HG03558 (cell line): Measurements from ENCODE around the gene ACSM5.
"Not testable (repeated sequence)": the region's sequence is repeated elsewhere in the genome, so short reads cannot be mapped to it uniquely, and the experiment has no call there.

Experiments used
- ATAC-seq: cut with Tn5 transposase; IDR thresholded peaks from one replicate; pipeline ENCODE4 v1.9.1; 2021; ENCODE audit warnings: moderate number of reproducible peaks; ENCODE audit not compliant: unreplicated experiment; ENCODE audit errors: extremely low read depth

The ACSM5 gene

DNA sequence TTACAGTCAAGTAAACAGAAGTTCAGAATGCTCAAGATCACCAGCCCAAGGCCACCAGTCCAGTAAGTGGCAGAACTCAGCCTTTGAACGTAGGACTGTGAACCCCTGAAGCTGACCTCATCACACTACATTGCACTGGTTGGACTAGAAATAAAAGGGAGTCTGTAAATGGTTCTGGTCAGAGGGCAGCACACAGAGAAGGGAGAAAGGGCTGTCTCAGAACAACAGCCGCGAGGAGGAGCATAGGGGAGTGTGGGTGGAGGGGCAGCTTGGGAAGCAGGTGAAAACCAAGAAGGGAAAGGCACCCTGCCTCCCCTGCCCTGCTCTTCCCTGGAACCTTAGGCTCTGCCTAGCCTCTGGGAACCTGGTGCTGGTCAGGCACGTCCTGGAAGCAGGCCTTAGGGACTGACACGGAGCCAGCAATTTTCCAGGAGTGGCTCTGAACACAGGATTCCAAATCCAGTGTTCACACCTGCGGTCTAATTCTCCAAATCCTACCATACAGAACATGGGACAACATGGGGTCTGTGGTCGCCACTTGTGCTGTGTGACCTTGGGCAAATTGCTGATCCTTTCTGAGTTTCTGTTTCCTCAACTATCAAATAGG, 11.8 kb upstream of the ACSM5 start:
- ATAC-seq: no peak

DNA sequence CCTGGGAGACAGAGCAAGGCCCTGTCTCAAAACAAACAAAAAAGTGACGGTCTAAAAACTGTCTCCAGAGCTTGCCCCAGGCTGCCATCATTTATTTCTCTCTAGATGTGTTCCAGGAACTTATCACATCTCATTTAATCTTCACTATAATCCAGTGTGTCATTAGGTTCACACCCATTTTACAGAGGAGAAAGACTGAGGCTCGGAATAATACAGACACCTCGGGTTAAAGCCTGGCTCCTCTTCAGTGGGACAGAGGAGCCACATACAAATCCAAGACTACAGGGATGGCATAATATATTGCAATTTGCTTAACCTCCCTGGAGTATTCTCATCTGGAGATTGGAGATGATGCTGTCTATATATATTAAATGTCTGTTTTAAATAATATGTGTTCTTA, 10.7 kb upstream of the ACSM5 start:
- ATAC-seq: no peak

DNA sequence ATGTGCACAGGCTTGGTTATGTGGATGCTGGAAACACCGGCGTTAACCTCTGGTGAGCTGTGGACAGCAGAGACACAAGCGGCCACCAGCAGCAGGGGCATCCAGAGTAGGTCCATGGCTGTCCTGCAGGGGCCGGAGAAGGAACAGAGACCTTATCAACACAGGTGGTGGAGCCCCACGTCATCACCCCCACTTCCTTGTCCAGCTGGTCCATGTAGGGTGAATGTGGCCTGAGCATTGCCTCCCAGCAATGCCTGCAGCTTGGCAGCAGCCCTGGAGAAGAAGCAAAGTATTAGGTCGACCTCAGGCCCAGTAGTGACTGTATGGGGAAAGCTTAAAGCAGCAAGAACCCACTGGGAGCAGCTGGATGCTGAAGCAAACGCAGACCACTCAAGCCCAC, 10.1 kb upstream of the ACSM5 start:
- ATAC-seq: no peak

DNA sequence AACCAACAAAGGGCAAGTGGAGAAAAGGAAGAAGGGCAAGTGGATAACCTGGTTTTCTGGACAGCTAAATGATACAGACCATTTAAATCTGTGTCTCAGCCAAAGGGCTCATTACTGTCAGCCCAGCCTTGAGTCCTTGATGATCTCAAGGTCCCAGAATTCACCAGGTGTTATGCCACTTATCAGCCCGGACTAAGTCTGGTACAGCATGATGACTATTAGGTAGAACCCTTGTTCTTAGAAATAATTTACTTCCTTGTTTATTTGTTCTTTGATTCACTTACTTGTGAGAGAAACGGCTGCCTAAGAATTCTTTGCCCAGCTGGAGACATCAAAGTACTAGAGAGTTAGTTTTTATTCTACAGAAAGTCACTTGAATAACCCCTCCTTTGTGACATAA, 8.3 kb upstream of the ACSM5 start:
- no peak for ATAC-seq

DNA sequence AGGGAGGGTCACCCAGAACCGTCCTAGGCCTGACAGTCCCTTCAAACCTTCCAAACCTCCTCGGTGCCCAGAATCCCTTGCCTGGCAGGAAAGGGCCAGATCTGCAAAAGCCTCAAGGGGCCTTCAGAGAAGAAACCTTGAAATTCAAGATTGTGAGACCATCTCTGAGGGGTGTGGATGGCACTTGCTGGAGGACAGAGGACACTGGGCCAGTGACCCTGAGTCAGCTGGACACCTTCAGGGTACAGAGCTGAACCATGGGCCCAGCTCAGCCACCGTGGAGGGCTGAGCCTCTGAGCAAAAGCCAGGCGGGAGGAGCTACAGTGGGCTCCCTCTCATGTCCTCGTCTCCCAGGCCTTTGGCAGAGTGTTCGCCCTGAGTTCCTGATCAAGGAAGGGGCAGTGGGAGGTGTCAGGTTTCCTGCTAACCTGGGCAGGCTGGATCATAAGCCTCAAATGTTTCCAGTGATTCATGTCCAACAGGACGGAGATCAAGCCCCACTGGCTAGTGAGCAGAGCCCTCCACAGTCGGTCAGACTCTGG, 7.8 kb upstream of the ACSM5 start:
- no peak for ATAC-seq

DNA sequence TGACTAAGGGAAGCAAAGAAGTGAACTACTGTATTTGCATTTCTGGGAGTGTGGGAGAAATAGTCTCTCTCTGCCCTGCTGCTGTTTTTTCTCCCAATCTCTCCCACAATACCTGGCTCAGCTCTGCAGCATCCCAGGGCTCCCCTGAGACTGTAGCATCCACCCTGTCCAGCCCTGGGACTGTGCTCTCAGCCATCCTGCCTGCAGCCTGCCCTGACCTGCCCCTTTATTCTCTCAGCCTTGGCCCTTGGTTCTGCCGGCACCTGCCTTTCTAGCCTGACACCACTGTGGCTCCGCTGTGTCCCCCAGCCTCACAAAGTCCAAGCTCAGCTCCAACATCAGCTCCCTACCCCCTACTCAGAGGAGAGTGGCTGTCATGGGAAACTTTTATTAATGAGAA, 6.7 kb upstream of the ACSM5 start:
- ATAC-seq: no peak

DNA sequence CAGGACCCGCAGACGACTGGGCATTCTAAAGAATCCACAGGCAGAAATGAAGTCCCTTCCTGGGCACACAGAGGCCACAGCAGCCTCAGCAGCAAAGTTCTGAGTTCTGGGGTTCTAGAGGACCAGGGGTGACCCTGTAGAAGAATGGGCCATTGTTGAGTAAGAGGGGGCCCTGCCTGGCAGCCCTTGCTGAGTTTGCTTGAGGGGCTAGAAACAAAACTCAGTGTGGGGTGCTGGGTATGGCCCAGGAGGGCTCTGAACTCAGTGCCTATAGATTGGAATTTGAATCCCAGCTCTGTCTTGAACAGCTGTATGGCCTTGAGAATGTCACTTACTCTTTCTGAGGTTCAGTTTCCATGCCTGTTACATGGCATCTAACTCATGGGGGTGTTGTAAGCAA, 4.7 kb upstream of the ACSM5 start, which contains the start of gene PDILT:
PDILT (minus strand) TSS at position 101 of the 400 bp plus-strand sequence. CDS start 5,437 bp downstream, outside the sequence.
- no peak for ATAC-seq

DNA sequence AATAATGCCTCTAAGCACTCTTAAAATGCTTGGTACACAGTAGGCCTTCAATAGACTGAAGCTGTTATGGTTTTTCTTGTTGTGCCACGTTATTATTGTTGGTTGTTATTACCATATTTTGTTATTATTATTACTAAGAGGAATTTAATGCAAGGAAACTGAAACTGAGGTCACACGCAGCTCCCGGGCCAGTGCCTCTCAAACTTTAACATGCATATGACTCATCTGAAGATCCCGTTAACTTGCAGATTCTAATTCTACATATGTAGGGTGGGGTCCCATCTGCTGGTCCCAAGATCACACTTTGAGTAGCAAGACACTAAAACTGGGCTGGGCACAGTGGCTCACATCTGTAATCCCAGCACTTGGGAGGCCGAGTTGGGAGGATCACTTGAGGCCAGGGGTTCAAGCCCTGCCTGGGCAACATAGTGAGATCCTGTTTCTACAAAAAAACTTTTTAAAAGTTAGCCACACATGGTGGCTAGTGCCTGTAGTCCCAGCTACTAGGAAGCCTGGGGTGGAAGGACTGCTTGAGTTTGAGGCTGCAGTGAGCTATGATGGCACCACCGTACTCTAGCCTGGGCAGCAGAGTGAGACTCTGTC, 888 bp downstream of the ACSM5 start:
- ATAC-seq: no peak

DNA sequence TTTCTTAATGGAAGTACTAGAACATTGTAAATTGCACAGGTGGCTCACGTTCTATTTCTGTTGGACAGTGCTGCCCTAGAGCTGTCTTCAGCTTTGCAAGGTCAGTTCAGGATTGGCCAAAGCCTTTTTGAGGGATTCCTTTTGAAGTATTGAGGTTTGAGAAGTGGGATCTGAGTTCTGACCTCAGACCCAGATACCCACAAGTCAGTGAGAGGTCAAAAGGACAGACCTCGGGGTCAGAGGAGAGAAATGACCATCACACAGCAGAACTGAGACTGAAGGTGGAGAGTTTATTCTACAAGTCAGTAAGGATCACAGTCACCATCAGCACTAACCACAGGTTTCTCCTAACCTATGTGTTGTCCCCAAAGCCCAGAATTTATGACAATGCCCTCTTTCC, 1.7 kb downstream of the ACSM5 start:
- ATAC-seq: no peak

DNA sequence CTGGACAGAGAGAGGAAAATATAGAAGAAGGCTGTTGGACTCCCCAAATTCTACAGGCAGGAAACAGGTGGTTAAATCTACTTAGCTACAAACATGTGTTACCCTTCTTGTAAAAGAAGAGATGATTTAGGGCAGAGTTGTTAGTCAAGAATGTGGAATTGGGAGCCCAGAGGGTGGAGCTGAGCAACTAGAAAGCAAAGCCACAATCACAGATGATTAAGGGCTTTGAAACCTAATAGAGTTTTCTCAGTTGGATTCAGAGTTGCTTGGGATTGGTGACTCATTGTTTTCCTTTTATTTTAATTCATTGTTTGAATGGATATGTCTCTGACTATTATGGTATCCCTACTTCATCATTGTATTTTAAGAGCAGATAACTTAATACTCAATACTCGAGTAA, 6.2 kb downstream of the ACSM5 start:
- no peak for ATAC-seq

DNA sequence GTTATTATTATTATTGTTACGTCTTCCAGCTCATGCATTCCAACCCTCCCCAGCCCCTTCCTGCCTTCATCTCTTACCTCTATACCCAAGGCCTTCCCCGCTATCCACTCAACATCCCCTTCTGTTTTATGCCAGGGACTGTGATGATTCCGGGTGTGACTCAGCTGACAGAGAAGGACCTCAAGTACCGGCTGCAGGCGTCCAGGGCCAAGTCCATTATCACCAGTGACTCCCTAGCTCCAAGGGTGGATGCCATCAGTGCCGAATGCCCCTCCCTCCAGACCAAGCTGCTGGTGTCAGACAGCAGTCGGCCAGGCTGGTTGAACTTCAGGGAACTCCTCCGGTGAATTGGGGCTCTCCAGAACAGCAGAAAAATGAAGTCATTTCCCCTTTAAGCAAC, 9.8 kb downstream of the ACSM5 start:
- not testable (repeated sequence) for ATAC-seq

DNA sequence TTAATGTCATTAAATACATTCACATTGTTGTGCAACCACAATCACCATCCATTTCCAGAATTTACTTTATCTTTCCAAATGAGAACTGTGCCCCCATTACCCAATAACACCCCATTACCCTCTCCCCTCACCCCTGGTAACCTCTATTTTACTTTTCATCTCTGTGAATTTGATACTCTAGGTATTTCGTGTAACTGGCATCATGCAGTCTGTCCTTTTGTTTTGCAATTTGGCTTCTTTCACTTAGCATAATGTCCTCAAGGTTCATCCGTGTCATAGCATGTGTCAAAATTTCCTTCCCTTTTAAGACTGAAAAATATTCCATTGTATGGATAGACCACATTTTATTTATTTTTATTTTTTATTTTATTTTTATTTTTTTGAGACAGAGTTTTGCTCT, 12.4 kb downstream of the ACSM5 start:
- not testable (repeated sequence) for ATAC-seq

DNA sequence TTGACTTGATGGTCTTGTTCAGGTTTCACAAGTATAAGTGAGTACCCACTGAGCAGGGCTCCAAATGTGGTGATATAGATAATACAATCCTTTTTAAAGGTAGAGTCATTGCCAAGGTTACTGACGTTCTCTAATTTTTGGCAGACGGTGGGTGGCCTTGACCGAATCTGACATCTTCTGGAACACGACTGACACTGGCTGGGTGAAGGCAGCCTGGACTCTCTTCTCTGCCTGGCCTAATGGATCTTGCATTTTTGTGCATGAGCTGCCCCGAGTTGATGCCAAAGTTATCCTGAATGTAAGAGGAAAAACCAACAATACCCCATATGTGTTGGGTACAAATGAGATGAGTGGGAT, 14.4 kb downstream of the ACSM5 start:
- ATAC-seq: not testable (repeated sequence)

DNA sequence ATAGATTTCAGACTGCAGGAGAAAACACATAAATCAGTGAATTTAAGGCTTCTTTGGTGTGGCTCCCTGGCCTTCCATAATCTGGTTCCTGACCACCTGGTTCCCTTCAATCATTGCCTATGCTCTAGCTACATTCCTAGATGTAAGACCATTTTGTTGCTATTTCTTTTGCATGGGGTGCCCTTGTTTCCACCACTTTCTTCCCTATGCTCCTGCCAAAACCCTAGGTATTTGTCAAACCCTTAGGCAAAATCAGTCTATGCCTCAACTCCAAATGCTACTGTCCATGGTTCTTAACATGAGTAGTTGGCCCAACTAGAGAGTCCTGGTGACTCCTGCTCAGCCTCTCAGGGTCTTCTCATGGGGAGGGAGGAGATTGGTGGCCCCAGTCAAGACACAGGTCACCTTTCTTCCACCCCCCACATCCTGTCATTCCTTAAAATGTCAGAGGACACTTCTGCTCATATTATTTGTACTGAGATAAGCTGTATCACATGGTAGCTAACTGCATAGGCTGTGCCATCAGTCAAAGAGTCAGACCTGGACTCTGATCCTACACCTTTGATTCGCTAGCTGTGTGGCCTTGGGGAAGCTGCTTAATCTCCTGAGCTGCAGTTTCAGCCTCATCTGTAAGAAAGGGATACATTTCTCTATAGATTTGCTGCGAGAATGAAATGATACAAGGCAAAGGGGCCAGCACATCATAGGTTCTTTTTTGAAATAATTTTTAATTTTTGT, 15.0 kb downstream of the ACSM5 start:
- ATAC-seq: no peak

DNA sequence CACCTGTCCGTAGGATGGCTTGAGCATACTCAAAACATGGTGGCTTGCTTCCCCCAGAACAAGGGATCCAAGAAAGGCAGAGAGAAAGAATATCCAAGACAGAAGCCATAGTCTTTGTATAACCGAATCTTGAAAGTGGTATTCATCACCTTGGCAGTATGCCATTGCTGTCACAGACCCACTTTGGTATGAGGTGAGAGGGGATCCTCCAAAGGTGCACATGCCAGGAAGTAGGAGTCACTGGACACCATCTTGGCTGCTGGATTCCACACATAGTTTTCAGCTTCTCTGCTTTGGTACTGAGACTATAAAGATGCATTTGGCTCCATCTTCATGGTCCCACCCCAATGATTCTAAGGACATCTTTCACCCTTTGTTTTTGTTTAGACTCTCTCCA, 18.1 kb downstream of the ACSM5 start:
- not testable (repeated sequence) for ATAC-seq

DNA sequence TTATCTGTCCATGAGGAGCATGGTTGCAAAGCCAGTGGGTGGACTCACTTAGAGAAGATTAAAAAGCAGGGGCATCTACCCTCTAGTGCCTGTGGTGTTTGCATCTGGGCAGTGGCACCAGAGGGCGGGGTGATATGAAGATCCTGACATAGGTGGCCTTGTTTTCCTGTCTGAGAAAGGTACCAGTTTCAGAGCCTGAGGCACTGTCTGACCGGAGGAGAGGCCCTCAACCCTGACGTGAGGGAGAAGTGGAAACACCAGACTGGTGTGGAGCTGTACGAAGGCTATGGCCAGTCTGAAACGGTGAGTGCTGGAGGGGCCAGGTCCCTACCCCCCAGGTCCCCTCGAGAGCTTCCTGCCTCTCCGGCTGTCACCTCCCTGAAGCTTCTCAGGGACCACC, 20.2 kb downstream of the ACSM5 start:
- ATAC-seq: not testable (repeated sequence)

DNA sequence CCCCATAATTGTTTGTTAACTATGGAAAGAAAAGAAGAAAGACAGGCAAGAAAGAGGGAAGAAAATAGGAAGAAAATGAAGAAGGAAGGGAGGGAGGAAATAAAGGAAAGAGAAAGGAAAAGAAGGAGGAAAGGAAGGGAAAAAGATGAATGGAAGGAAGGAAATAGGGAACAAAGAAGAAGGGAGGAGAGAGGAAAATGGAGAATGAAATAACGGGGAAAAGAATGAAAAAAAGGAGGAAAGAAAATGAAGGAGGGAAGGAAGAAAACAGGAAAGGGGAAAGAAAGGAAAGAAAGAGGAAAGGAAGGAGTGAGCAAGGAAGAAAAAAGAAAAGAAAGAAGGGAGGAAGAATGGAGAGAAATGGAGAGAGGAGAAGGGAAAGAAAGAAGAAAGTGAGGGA, 21.1 kb downstream of the ACSM5 start:
- ATAC-seq: not testable (repeated sequence)

DNA sequence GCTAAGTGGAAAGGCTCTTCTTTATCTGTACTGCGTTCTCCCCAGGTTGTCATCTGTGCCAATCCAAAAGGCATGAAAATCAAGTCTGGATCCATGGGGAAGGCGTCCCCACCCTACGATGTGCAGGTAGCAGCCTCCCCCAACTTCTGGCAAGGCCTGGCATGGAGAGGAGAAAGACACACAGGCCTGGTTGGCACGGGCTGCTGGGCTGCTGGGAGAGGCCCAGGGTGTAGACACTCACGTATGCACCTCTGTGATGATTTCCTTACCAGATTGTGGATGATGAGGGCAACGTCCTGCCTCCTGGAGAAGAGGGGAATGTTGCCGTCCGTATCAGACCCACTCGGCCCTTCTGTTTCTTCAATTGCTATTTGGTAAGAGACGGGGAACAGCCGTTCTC, 21.6 kb downstream of the ACSM5 start:
- ATAC-seq: no peak

DNA sequence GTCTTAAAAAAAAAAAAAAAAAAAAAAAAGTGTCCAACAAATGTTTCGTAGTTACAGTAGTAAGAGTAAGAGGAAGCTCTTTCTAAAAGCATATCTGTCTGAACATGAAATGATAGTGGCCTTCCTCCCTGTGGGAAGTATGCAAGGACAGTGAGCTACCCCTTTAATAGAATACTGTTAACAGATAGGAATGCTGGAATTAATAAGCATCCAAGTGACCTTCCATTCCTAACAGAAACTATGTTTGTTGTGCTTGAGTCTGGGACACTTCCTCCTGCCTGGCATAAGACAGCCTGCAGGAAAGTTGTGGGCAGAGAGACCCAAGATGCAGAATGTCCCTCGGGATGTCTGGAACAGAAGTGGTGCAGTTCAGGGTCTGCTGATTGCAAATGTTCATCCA, 29.6 kb downstream of the ACSM5 start:
- ATAC-seq: not testable (repeated sequence)

DNA sequence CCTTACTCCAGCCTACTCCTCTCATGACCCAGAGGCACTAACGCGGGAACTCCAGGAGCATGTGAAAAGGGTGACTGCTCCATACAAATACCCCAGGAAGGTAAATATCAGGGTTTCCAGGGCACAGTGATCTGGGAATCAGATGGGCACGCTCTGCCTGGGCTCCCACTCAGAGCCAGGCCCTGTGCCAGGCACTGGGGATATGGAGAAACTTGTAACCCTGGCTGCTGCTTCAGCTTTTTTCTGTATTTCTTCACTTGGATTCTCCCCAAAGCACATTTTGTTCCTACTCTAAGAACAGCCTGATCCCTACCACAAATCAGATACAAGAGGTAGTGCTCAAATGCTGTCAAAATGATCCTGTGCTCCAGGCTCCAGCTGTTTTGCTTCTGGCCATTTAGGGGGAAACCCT, 30.5 kb downstream of the ACSM5 start:
- ATAC-seq: not testable (repeated sequence)

DNA sequence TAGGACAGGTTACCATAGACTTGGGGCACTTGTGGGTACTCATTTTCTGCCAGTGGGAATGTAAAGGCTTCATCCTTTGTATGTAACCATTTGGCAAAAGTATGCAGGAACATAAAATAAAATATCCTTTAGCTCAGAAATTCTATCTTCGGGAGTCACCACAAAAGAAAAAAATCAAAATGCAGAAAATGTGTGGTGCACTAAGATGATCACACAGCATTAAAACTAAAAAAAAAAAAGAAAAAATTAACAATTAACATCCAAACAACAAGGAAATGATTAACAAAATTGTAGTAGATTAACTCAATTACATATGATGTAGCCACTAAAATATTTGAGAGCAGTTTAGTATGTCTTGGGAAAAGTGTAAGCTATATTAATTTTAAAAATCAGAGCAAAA, 31.4 kb downstream of the ACSM5 start:
- not testable (repeated sequence) for ATAC-seq
